ENCODE measurements around the gene DCHS1.

Gene DCHS1

DNA sequence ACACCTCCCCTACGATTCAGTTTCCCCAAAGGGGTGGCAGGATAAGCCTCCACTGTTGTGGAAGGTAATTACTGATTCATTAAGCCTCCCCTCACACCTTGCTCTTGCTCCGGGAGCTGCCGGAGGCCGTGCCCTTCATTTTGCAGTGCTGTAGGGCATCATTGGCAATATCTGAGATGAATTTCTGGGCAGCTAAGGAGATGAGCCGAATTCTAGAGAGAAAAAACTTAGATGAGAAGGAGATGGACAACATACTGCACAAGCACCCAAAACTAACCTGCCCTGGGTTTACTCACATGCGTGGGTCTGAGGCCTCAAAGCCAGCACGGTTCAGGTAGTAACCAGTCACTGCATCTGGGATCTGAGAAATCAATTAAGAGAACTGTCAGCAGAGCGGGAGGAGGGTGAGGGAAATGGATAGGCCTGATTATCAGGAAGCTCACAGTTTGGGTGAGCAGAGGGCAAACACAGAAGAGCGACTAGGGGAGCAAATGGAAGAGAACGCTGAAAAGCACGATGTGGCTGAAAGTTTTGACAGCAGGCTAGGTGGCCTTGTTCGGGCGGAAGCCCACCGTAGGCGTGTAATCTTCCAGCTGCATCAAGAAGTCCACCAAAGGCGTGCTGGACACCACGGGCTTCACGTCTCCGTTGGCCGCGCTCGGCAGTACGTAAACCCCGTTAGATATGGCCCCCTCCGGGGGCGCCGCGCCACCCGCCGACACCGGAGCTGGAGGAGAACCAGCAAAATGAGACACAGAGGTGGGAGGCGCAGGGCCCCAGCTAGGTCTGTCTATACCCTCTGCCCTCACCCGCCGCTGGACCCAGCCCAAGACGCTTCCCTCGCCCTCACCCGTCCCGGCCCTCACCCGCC lies 44.3 kb downstream of the DCHS1 start:
- DNase-seq (ENCODE audit: low read depth in 3 of 3) = peak in 1 of 3 experiments; percentile 16

GRCh38 chr11:6610591-6610990 lies 45.0 kb downstream of the DCHS1 start:
- DNase-seq (ENCODE audit: low read depth in 3 of 3) = no peak

GRCh38 chr11:6609502-6610015 lies 46.0 kb downstream of the DCHS1 start:
- DNase-seq (ENCODE audit: low read depth in 3 of 3) = no peak

- no peak for DNase-seq (ENCODE audit: low read depth in 3 of 3)
Observed at GRCh38 chr11:6608726-6609501, 46.7 kb downstream of the DCHS1 start.

GRCh38 chr11:6608011-6608410 lies 47.6 kb downstream of the DCHS1 start:
- no peak for DNase-seq (ENCODE audit: low read depth in 3 of 3)

DNA sequence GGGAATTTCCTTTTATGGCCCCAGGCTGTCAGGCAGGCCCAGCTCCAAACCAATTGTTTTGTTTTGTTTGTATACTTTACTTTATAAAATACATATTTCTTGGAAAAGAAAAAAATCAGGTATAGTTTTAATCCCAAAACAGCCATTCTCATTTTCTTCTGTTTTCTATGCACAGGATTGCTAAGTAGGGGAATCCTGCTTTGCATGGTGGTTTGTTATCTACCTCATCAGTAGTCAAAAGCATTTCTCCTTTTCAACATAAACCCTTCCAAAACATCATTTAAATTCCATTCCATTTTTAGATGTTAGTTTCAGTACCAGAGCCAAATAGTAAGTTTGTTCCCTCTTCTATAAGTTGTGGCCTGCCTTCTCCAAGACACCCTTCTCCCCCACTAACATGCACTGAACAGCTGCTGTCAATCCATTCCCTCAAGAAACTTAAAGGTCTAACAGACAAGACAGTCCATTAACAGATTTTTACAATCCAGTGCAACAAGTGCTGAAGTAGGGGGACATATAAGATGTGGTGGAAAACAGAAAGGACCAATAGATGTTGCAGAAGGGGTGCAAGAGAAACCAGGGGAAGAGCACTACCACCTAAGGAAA lies 48.3 kb downstream of the DCHS1 start:
- no peak for DNase-seq (ENCODE audit: low read depth in 3 of 3)

DNA sequence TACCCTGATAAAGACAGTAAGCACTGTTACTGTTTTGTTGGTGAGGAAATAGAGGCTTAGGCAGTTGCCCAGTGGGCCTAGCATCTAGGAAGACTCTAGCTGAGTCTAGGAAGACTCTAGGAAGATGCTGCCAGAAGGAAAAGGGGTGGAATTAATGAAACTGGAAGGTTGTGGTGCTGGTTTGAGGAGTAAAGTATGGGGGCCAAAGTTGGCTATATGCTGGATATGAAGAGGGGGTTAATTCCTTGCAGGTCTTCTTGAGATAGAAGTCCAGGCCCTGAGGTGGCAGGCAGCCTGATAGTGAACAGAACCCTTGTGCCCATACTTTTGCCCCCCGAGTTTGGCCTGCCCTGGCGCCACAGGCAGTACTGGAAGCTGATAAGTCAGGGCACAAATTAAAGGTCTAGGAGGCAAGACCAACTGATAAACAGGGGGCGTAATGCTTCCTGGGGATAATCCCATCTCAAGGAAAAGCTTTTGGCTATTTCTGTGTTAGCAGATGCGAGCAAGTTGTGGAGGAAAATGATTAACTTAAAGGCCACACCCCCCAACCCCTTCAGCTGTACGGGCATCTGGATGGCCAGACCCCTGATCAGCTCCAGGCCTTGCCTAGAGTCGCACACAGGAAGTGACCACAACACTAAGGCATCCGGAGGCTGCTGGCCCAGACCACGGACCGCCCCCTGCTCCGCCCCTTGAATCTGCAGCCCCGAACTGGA lies 49.0 kb downstream of the DCHS1 start:
- peak in 1 of 3 experiments; percentile 61 for DNase-seq (ENCODE audit: low read depth in 3 of 3)

DNA sequence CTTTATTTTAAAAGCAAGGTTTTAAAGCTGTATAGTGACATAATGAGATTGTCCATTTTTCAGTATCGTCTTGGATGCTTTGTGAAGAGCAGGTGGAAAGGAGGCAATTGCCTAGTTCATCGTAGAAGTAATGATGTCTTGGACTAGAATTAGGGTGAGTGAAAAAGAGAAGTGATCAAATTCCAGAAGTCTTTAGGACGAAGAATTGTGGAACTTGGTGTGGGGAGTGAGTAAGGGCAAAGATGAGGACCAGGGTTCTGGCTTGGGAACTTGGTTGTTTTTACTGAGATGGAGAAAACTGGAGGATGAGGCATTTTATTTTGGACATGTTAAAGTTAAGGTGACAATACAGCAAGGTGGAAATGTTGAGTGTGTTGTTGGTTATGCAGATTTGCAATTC lies 50.8 kb downstream of the DCHS1 start:
- no peak for DNase-seq (ENCODE audit: low read depth in 3 of 3)

GRCh38 chr11:6604081-6604626 lies 51.5 kb downstream of the DCHS1 start:
- peak in 1 of 3 experiments; percentile 21 for DNase-seq (ENCODE audit: low read depth in 3 of 3)

DNA sequence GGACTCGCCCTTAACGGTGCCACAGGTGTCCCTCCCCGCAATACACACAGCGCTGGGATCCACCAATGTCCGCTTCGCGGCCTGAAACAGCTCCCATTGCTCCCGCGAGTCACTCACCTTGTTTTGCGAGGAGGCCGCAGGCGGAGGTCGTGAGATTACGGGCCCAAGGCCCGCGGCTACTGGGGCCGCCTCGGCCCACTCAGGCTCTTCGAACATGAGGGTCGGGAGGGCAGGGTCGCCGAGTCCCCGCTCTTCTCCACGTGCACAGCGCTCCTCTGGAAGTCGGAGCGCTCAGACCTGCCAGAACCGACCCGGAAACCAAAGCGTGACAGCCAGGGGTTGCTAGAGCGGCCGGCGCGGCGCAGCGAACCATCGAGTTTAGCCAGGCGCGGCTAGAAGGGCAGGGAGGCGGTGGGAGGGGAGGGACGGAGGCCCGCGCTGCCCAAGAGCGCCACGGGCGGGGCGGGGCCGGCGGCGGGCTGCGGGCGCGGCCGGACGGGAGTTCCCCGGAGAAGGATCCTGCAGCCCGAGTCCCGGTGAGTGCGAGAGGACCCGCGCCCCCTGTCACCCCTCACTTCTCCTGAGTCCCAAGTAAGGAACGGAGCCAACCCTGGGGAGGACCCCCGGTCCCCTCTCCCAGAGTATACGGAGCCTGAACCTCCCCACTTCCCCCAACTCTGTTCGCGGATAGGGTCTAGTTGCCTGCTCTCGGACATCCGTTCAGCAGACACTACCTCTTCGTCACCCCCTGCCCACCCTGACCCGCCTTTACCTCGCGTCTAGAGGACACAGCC lies 52.1 kb downstream of the DCHS1 start, which contains the start of the genes ILK and RRP8:
Gene ILK, plus strand, starts transcription at position 488 of the 794 bp plus-strand sequence. CDS start 498 bp downstream, outside the sequence.
Gene RRP8, minus strand, starts transcription at position 330 of the 794 bp plus-strand sequence. Its CDS starts 114 bp downstream, at position 216.
- DNase-seq (ENCODE audit: low read depth in 3 of 3) = peak; percentile 71 to 88 (median 78)

GRCh38 chr11:6602096-6602940 lies 53.3 kb downstream of the DCHS1 start:
- no peak for DNase-seq (ENCODE audit: low read depth in 3 of 3)

DNA sequence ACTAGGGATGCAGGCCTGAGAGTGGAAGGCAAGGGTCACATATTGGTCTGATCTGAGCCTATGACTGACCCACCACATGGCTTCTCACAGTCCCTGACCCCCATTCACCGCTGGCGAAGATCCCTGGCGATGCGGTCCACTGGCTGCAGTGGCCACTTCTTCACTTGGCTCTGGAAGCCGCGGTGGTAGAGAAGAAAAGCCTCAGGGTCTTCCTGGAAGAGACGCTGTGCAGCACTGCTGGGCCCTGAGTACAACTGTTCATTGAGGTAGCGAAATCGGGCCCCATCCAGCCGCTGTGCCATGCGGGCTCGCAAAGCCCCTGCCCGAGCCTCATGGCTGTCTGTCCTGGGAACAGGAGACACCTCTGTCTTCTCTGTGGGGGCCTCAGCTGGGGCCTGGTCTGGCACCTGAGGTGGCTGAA lies 54.6 kb downstream of the DCHS1 start:
- DNase-seq (ENCODE audit: low read depth in 3 of 3) = no peak

GRCh38 chr11:6599881-6600390 lies 55.7 kb downstream of the DCHS1 start:
- DNase-seq (ENCODE audit: low read depth in 3 of 3) = no peak

GRCh38 chr11:6599449-6599848 lies 56.2 kb downstream of the DCHS1 start:
- DNase-seq (ENCODE audit: low read depth in 3 of 3) = no peak

GRCh38 chr11:6598555-6598954 lies 57.1 kb downstream of the DCHS1 start:
- DNase-seq (ENCODE audit: low read depth in 3 of 3) = no peak

DNA sequence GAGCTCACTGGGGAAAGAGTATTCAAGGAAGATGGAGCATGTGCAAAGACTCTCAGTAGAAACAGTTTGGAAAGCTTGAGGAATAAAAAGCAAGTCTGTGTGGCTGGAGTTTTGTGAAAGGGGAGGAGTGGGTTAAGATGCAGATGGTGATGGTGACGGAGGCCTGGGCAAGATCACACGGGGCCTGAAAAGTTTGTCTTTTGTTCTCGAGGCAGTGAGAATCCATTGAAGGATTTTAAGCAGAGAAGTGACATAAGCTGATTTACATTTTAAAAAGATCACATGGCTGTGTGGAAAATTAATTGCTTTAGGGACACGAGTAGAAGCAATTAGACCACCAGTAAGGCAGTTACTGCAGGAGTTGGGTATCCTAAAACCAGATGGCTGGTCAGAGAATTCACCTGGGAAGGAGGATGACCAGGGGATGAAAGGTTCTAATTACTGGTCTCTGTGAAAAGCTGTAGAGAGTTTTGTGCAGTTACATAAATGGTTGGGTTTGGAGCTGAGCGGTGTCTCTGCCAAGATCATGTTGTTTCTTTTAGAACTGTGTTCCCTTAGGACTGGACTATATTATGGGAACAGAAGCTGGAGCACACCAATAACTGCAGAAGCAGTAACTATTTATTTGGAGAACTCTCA lies 59.3 kb downstream of the DCHS1 start:
- no peak for DNase-seq (ENCODE audit: low read depth in 3 of 3)

DNA sequence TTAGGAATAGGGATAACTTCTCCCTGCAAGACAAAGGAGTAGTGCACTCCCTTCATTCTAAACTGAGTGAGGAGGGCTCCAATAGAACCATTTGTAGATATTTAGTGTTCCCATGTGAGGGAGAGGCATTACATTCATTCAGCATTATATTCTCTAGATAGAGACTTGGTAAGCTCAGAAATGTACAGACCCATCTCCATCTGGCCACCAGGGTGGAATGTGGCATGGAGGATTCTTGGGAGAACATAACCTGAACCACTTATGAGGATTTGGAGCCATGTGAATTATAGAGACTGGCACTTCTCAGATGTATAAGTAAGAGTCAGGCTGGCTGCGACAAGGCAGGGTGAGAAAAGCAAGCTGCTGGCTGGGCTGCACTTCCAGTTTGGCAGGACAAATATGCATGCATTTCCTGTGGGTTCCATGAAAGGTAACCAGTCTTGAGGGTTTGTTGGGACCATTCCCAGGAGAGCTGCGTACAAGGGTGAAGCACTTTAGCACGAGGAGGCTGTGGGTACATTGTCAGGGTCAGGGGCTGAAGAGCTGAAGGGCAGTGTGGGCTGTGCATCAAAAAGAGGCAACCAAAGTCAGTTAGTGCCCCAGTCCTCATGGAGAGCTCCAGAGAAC lies 61.4 kb downstream of the DCHS1 start:
- DNase-seq (ENCODE audit: low read depth in 3 of 3) = no peak

GRCh38 chr11:6588018-6588417 lies 67.6 kb downstream of the DCHS1 start:
- no peak for DNase-seq (ENCODE audit: low read depth in 3 of 3)
